ENCODE measurements around the gene HBA2.

DNA sequence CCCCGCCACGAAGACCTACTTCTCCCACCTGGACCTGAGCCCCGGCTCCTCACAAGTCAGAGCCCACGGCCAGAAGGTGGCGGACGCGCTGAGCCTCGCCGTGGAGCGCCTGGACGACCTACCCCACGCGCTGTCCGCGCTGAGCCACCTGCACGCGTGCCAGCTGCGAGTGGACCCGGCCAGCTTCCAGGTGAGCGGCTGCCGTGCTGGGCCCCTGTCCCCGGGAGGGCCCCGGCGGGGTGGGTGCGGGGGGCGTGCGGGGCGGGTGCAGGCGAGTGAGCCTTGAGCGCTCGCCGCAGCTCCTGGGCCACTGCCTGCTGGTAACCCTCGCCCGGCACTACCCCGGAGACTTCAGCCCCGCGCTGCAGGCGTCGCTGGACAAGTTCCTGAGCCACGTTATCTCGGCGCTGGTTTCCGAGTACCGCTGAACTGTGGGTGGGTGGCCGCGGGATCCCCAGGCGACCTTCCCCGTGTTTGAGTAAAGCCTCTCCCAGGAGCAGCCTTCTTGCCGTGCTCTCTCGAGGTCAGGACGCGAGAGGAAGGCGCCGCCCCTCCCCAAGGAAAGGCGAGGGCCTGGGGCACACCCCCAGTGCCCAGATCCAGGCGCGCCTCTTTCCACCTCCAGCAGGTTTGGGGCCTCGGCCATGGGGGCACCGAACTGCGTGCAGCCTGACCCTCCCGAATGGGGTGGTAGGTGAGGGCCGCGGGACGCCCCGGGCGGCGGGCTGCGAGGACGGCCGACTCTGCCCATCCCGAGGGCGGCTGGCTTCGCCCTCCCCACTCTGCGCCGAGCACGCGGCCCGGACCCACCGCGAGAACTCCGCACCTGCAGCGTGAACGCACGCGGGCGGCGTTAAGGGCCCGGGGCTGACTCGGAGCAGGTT, 8.2 kb downstream of the HBA2 start:
- TF ChIP-seq PATZ1 (CRISPR knock-in tag; IDR thresholded peaks at IDR 0.05; ENCODE audit: borderline replicate concordance) (no peak), SNAI2 (CRISPR knock-in tag; IDR thresholded peaks at IDR 0.05) (no peak; the same call in 1 of the 2 replicates), CSRNP3 (CRISPR knock-in tag; IDR thresholded peaks at IDR 0.05) (no peak), ZFP3 (CRISPR knock-in tag; IDR thresholded peaks at IDR 0.05) (no peak), POU6F1 (CRISPR knock-in tag; IDR thresholded peaks at IDR 0.05; ENCODE audit: borderline replicate concordance, low read depth) (no peak), ESRRG (CRISPR knock-in tag; IDR thresholded peaks at IDR 0.05) (no peak), BACH2 (CRISPR knock-in tag; IDR thresholded peaks at IDR 0.05; ENCODE audit: borderline replicate concordance) (no peak), ISL1 (CRISPR knock-in tag; IDR thresholded peaks at IDR 0.05) (no peak), ZNF8 (CRISPR knock-in tag; IDR thresholded peaks at IDR 0.05) (no peak), GLIS3 (CRISPR knock-in tag; IDR thresholded peaks at IDR 0.05) (no peak), ARNTL (CRISPR knock-in tag; IDR thresholded peaks at IDR 0.05; ENCODE audit: borderline replicate concordance, low read depth) (no peak)
- TF ChIP-seq, protein P1, sequence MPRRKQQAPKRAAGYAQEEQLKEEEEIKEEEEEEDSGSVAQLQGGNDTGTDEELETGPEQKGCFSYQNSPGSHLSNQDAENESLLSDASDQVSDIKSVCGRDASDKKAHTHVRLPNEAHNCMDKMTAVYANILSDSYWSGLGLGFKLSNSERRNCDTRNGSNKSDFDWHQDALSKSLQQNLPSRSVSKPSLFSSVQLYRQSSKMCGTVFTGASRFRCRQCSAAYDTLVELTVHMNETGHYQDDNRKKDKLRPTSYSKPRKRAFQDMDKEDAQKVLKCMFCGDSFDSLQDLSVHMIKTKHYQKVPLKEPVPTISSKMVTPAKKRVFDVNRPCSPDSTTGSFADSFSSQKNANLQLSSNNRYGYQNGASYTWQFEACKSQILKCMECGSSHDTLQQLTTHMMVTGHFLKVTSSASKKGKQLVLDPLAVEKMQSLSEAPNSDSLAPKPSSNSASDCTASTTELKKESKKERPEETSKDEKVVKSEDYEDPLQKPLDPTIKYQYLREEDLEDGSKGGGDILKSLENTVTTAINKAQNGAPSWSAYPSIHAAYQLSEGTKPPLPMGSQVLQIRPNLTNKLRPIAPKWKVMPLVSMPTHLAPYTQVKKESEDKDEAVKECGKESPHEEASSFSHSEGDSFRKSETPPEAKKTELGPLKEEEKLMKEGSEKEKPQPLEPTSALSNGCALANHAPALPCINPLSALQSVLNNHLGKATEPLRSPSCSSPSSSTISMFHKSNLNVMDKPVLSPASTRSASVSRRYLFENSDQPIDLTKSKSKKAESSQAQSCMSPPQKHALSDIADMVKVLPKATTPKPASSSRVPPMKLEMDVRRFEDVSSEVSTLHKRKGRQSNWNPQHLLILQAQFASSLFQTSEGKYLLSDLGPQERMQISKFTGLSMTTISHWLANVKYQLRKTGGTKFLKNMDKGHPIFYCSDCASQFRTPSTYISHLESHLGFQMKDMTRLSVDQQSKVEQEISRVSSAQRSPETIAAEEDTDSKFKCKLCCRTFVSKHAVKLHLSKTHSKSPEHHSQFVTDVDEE (CRISPR knock-in tag; IDR thresholded peaks at IDR 0.05): no peak

All from SK-N-SH treated with all-trans-retinoic acid at 6 μM for 48 hours (cell line).